Stimulated activated CD8-positive, alpha-beta memory T cell treated with anti-CD3 and anti-CD28 coated beads, Interleukin-2, amount 100 ng/mL, for 48 hours (primary cell): ENCODE measurements around the gene CD9.
A peak's percentile ranks its signal among the peaks of the same experiment; 100 is the strongest.

ENCODE experiments used
- DNase-seq, 2 donors: peaks; one replicate each; pipeline ENCODE4 v3.0.0-alpha.2; 2020; ENCODE audit warnings: low read depth in 2 of 2

CD9 gene

GRCh38 chr12:6241495-6241894 is 41.3 kb downstream of the CD9 start:
- no peak for DNase-seq

GRCh38 chr12:6249580-6249979 is 49.4 kb downstream of the CD9 start:
- no peak for DNase-seq

- no peak for DNase-seq
Measured at GRCh38 chr12:6250343-6250742, 50.1 kb downstream of the CD9 start.

DNA sequence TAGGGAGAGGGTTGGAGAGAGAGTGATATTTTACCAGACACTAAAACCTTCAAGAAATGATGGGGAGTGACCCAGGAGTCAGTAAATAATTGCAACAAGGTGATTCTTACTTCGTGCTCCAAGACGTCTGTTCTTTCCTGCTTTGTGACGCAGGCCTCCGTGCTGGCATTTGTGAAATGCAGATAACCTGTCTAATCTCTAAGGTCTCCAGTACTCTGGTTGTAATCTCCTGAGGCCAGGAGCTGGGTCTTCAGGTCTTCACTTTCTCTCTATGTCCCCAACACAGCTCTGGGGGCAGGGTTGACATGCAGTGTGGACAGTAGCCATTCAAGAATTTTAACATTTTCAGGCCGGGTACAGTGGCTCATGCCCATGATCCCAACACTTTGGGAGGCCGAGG is 53.1 kb downstream of the CD9 start:
- no peak for DNase-seq

DNA sequence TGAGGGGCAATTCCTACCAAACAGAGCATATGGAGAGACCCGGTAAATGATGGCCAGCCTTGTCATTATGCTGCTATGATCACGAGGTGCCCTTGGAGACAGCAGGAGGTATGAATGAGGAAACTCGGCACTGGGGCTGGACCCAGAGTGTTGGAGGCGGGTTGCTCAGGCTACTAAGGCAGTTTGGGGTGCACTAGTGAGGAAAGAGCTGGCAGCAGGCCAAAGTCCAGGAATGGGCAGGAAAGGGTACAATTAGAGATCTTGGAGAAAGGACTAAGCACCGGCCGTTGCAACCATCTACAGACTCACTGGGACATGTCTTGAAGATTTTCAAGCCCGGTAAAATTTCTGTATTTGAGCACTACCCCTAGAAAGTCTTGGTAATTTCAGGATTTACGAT is 54.3 kb downstream of the CD9 start:
- no peak for DNase-seq

DNA sequence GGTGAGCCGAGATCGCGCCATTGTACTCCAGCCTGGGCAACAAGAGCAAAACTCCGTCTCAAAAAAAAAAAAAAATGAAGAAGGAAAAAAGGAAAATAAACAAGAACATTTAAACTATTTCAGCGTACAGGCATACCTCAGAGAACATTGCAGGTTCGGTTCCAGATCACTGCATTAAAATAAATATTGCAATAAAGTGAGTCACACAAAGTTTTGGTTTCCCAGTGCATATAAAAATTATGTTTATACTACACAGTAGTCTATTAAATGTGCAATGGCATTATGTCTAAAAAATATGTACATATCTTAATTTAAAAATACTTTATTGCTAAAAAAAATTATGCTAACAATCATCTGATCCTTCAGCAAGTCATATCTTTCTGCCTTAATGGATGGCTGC is 56.8 kb downstream of the CD9 start:
- DNase-seq = no peak

- no peak for DNase-seq
Measured at GRCh38 chr12:6262211-6262610, 62.0 kb downstream of the CD9 start.

DNA sequence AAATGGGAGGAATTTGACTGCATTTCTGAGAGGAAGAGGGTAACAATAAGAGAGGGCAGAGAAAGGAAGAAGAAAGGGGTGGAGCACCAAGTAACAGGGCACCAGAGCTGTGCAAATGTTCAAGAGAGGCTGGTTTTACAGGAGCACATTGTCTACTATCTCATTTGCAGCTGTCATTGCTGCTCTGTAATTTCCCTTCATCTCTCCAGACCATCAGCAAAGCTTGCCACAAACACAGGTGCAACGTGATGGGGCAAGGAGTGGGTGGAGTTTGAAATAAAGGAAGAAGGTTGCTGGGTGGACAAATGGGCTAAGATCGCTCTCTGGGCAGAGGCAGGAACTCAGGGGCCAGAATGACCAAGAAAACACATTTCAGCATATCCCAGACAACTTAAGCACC is 62.4 kb downstream of the CD9 start:
- DNase-seq = no peak

DNA sequence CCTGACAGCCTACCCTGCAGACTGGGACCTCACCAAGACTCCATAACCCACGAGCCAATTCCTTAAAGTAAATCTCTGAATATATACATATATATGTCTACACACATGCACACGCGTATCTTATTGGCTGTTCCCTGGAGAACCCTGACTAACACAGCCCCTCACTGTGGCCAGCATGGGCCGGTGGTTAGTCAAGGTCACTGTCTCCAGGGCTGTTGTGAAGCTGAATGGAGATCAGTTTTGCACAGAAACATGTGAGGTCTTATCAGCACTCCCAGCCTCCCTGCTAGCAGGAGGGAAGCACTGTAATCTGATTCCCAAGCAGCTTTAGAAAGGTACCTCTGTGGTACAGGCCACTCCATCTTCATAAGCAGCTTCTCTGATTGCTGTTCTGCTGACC is 63.7 kb downstream of the CD9 start:
- DNase-seq = no peak

- DNase-seq = no peak
Measured at GRCh38 chr12:6264402-6265037, 64.3 kb downstream of the CD9 start.

DNA sequence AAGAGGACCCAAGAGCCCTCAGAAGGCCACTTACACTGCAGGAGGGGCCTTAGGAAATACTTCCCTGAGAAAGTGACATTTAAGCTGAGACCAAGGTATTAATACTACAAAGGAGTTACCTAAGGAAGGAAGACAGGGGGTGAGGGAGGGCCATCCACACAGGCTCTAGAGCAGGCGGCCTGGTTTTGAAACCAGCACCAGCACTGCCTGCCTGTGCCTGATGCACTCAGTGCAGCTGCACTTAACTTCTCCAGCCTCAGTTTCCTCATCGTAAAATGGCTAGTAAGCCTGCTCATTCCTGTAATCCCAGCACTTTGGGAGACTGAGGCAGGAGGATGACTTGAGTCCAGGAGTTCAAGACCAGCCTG is 64.8 kb downstream of the CD9 start:
- DNase-seq = no peak

GRCh38 chr12:6266541-6266966 is 66.4 kb downstream of the CD9 start:
- no peak for DNase-seq

DNA sequence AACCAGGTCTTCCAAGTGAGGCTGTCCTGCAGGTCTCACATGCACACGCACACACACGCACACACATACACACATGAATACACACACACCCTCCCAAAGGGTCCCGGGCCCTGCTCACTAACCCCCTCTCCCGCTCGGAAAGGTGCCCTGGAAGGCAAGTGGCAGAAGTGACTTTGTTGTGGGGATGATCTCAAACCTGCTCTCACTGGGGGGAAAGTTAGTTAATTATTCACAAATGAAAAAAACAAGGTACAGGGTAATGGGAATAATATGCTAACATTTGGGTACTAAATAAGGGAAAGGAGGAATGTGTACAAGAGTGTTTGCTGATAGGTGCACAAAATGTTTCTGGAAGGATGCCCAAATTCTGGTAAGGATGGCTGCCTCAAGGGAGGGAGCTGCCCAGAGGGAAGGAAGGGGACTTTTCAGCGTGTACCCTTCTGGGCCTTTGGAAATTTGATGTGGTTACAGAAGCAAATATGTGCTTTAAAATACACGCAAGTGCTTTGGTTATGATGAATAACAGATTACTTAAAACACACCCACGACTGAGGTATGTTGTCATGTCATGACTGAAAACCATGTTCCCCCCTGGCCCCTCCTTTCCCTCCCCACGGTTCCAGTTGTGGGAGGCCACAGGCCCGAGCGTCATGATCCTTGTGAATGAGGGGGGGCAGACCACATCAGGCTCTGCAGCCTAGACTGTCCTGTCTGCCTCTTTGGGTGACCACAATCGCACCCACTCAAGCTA is 66.9 kb downstream of the CD9 start:
- peak; percentile 55 to 62 for DNase-seq

DNA sequence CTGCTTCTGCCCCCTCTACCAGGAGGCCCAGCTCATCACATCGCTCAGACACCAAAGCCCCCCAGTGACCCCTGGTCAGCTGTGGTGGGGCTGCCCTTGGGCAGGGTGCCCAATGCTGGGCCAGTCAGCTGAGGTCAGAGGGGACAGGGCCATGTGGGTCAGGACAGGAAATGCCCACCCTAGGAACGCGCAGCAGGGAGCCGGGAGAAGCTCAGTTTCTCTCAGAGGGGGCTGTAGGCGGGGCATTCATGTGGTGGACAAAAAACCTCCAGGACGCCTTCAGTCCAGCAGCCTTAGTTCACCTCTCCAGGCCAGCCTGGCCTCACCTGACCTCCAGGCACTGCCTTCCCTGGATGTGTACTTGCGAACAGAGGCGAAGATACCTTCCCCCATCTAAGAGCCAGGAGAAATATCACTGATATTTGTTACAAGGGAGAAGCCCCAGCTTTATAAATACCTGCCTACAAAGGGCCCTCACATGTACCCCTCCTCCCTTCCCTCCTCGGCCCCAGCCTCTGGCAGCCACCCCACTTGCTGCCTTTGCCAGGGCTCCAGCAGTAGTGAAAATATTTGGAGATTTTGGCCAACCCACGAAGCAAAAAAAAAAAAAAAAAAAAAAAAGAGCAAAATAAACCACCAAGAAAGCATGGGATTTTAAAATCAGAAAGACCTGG is 68.4 kb downstream of the CD9 start:
- DNase-seq = no peak

GRCh38 chr12:6269986-6270385 is 69.8 kb downstream of the CD9 start:
- DNase-seq = no peak

- no peak for DNase-seq
Measured at GRCh38 chr12:6271281-6271680, 71.1 kb downstream of the CD9 start.

GRCh38 chr12:6272300-6273204 is 72.4 kb downstream of the CD9 start:
- DNase-seq = peak in 1 of 2 donors; percentile 9

DNA sequence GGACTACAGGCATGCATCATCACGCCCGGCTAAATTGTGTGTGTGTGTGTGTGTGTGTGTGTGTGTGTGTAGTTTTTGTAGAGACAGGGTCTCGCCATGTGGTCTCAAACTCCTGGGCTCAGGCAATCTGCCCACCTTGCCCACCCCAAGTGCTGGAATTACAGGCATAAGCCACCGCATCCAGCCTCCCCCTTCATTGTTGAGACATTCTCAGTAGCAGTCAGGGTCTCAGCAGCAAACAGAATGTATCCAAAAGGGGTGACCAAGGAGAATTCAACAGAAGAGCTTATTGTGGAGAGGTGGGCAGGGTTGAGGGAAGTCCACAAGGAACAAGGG is 73.0 kb downstream of the CD9 start:
- no peak for DNase-seq

- no peak for DNase-seq
Measured at GRCh38 chr12:6273541-6274230, 73.5 kb downstream of the CD9 start.

GRCh38 chr12:6274231-6275221 is 74.3 kb downstream of the CD9 start:
- DNase-seq = no peak
